K562 (cell line): Measurements from ENCODE around the gene GGCT. TPM values are rescaled to one million over a fixed set of nuclear protein-coding genes. Genes with fewer than 3 reads are reported as not detected.

ENCODE experiments used
- CBX1 ChIP-seq: sonication (generic); IDR thresholded peaks from 2 replicates; pipeline ENCODE4 v1.6.1; 2016; ENCODE audit warnings: antibody characterized with exemption, low read depth, mild to moderate bottlenecking
- EGR1 ChIP-seq: fragments of 450-650 bp; conservative IDR thresholded peaks from 2 replicates; pipeline ENCODE4 v1.6.1; 2017; ENCODE audit warnings: mild to moderate bottlenecking
- MBD1 ChIP-seq: fragments of 250-450 bp; sonication (Bioruptor Pico); IDR thresholded peaks from 2 replicates; pipeline ENCODE4 v1.8.0; 2022; ENCODE audit warnings: inconsistent platforms
- MITF ChIP-seq: IDR thresholded peaks from 2 replicates; pipeline ENCODE4 v1.6.1; 2014; ENCODE audit warnings: antibody characterized with exemption
- SAP30 ChIP-seq: fragments of 200-600 bp; sonication (generic); IDR thresholded peaks from 2 replicates; pipeline ENCODE4 v1.6.1; 2012; ENCODE audit warnings: borderline replicate concordance, low read depth, mild to moderate bottlenecking, moderate library complexity, low read length, control low read depth, inconsistent platforms; ENCODE audit not compliant: insufficient read depth, poor library complexity, severe bottlenecking
- SIRT6 ChIP-seq: IDR thresholded peaks from one replicate; pipeline ENCODE4 v1.6.1; 2012; ENCODE audit warnings: low read depth, mild to moderate bottlenecking, control low read depth, inconsistent platforms, low read length, moderate library complexity
- SMARCC2 ChIP-seq: fragments of 450-650 bp; IDR thresholded peaks from 2 replicates; pipeline ENCODE4 v1.6.1; 2017; ENCODE audit warnings: antibody characterized with exemption, moderate library complexity, mild to moderate bottlenecking, low read depth
- ZNF318 ChIP-seq, 2 experiments: fragments of 450-650 bp; IDR thresholded peaks; 2 replicates each; pipeline ENCODE4 v1.6.1; 2016; ENCODE audit warnings: mild to moderate bottlenecking in 2 of 2, borderline replicate concordance in 1 of 2, low read depth in 1 of 2, moderate library complexity in 1 of 2
- ZNF668 ChIP-seq: fragments of 250-450 bp; sonication (Bioruptor Pico); IDR thresholded peaks from 2 replicates; pipeline ENCODE4 v1.8.0; 2022; ENCODE audit warnings: mild to moderate bottlenecking, inconsistent platforms
- polyA plus RNA-seq, 8 experiments: library from polyadenylated mRNA; depleted of rRNA in 4 of 8; stranded (reverse) in 5 of 8; unstranded in 3 of 8; fragments of >200 nt; fragmentation: Nextera tagmentation in 2 of 8; fragmentation: Illumina TruSeq in 1 of 8; extraction: Ambion mirVana in 2 of 8; extraction: Trizol in 1 of 8; gene quantifications; 2 replicates each; pipeline versions ENCODE4 v1.2.1 to v1.2.3, GENCODE V29; 2011 to 2014; ENCODE audit warnings: inconsistent platforms in 1 of 8, missing spikeins in 1 of 8
- total RNA-seq, 7 experiments: library from RNA; depleted of rRNA in 6 of 7; stranded (reverse); fragments of >200 nt in 6 of 7; fragmentation: Illumina TruSeq in 2 of 7; extraction: Trizol in 2 of 7; gene quantifications; 2 replicates each; pipeline versions ENCODE4 v1.2.1 to v1.2.3, GENCODE V29; 2011 to 2021; ENCODE audit warnings: low replicate concordance in 1 of 7

GGCT gene
- total and polyA plus RNA-seq, 9 of the 15 experiments (the other 6 are each of a cell fraction or from before 2014, with no cell fraction given): 79.0 to 349 (median 136) TPM

GRCh38 chr7:30515761-30516160 is 11.1 kb upstream of the GGCT start (continued):
- TF ChIP-seq ZNF318 (IDR thresholded peaks at IDR 0.05; ENCODE audit: borderline replicate concordance in 1 of 2, low read depth in 1 of 2): no peak
- TF ChIP-seq EGR1: no peak
- no peak for TF ChIP-seq SIRT6
- TF ChIP-seq CBX1: no peak
- TF ChIP-seq MITF: no peak
- TF ChIP-seq MBD1 (CRISPR knock-in tag): no peak
- no peak for TF ChIP-seq SMARCC2
- TF ChIP-seq ZNF668 (CRISPR knock-in tag): no peak
- no peak for TF ChIP-seq SAP30
